Psoas muscle (tissue), 8 donors: ENCODE data around the gene CKMT2. TPM values are rescaled to one million over a fixed set of nuclear protein-coding genes. Genes with fewer than 3 reads are reported as not detected.

Experiments
- ATAC-seq, 4 donors: fragments of 200-7000 bp; cut with Tn5 transposase; one replicate each; pipeline ENCODE4 v1.9.1; 2020; ENCODE audit warnings: moderate library complexity in 3 of 4, mild to moderate bottlenecking in 2 of 4
- DNase-seq, 2 donors: peaks; one replicate each; pipeline ENCODE4 v3.0.0-alpha.2; 2020
- H3K27ac ChIP-seq: fragments of 200-600 bp; one replicate; pipeline ENCODE4 v1.8.0; 2022
- H3K27me3 ChIP-seq, 3 donors: fragments of 200-600 bp in 1 of 3; one replicate each; pipeline versions ENCODE4 v1.6.1 to v1.8.0; 2013 to 2022; ENCODE audit warnings: low read length in 2 of 3, mild to moderate bottlenecking in 2 of 3, moderate library complexity in 1 of 3; ENCODE audit not compliant: insufficient read depth in 3 of 3
- H3K36me3 ChIP-seq, 2 donors: fragments of 200-600 bp in 1 of 2; one replicate each; pipeline versions ENCODE4 v1.6.1 to v1.8.0; 2013 to 2022; ENCODE audit warnings: low read depth in 1 of 2, mild to moderate bottlenecking in 1 of 2, moderate library complexity in 1 of 2; ENCODE audit not compliant: insufficient read depth in 1 of 2
- H3K4me1 ChIP-seq: fragments of 200-600 bp; one replicate; pipeline ENCODE4 v1.8.0; 2022
- H3K4me3 ChIP-seq: fragments of 200-600 bp; one replicate; pipeline ENCODE4 v1.8.0; 2022; ENCODE audit warnings: mild to moderate bottlenecking
- H3K9me3 ChIP-seq: fragments of 200-600 bp; one replicate; pipeline ENCODE4 v1.8.0; 2022
- CTCF ChIP-seq: fragments of 200-600 bp; IDR thresholded peaks from one replicate; pipeline ENCODE4 v1.8.0; 2022; ENCODE audit warnings: antibody characterized with exemption
- WGBS, 3 donors: extraction: QIAGEN DNeasy Blood & Tissue Kit; methylation state at CpG; one replicate each; pipeline versions ENCODE4 v1.1.6 to v1.1.7; 2013; 5-methylcytosine and 5-hydroxymethylcytosine counted together
- intact Hi-C, 2 donors: fragments of 100-400 bp; cut with DNase I; formaldehyde crosslinking; loops; one replicate each; pipeline versions ENCODE4 v1.11.0 to v1.14.2; 2022
- polyA plus RNA-seq, 3 donors: library from polyadenylated mRNA; stranded (reverse); fragments of 200-250 nt; gene quantifications; one replicate each; pipeline ENCODE4 v1.2.3, GENCODE V29; 2013
- total RNA-seq, 4 donors: library from RNA; stranded (reverse); fragmentation: NEBNext Ultra II Directional in 2 of 4; extraction: Animal tissue kit (Norgen Biotek cat#: 25700) in 2 of 4; gene quantifications; one replicate each; pipeline versions ENCODE4 v1.2.1 to v1.2.4, GENCODE V29; 2021 to 2023
- donor health status: healthy with polysubstance abuse.
- donor health status: DM: no; HTN: no; CAD: no; lungs with moderate emphysema.
- donor health status: Bipolar disorder and iron deficiency.
- donor health status: healthy.
- donor health status: DM: yes; HTN: yes; CAD: no.
- donor health status: DM: no; HTN: no; CAD: no.
- donor health status: DM: no; HTN: no; CAD: no.
- donor health status: DM: yes; HTN: yes; CAD: no.

The CKMT2 gene
- total and polyA plus RNA-seq, 7 donors: 517 to 1,358 (median 667) TPM

GRCh38 chr5:81219389-81219788 is 13.7 kb upstream of the CKMT2 start:
- WGBS, 3 donors: 95 to 99% (median 97%) methylated on average over 3 of the region's 3 CpGs

GRCh38 chr5:81222285-81222684 is 10.8 kb upstream of the CKMT2 start:
- no peaks in the 10 kb centered on the region for H3K4me1 ChIP-seq
- no peak overlapping the region for H3K27ac ChIP-seq
- DNase-seq: no peak
- no peaks in the 10 kb centered on the region for H3K9me3 ChIP-seq
- H3K36me3 ChIP-seq: no peaks in the 10 kb centered on the region
- TF ChIP-seq CTCF: no peak
- no peak overlapping the region for H3K4me3 ChIP-seq
- ATAC-seq: no peak
- H3K27me3 ChIP-seq: no peaks in the 10 kb centered on the region
- intact Hi-C loops: no loop called here

More at GRCh38 chr5:81219389-81219788, 13.7 kb upstream of the CKMT2 start:
- no peak for DNase-seq
- H3K9me3 ChIP-seq: no peaks in the 10 kb centered on the region
- TF ChIP-seq CTCF: no peak
- no peak for ATAC-seq
- no peak overlapping the region for H3K4me3 ChIP-seq
- no peak overlapping the region for H3K27ac ChIP-seq
- no peaks in the 10 kb centered on the region for H3K4me1 ChIP-seq
- no peaks in the 10 kb centered on the region for H3K36me3 ChIP-seq
- no peaks in the 10 kb centered on the region for H3K27me3 ChIP-seq
- intact Hi-C loops: no loop called here

- no peak for ATAC-seq
These were observed 7.7 kb upstream of the CKMT2 start for GRCh38 chr5:81225463-81225862.

GRCh38 chr5:81226286-81226685 is 6.8 kb upstream of the CKMT2 start:
- Histone ChIP-seq H3K9me3 (no peaks in the 10 kb centered on the region), H3K4me3 (no peak overlapping the region), H3K4me1 (no peaks in the 10 kb centered on the region), H3K36me3 (no peaks in the 10 kb centered on the region), H3K27ac (no peak overlapping the region), H3K27me3 (no peaks in the 10 kb centered on the region)
- DNase-seq: no peak
- WGBS, 3 donors: 65 to 93% (median 80%) methylated on average over 2 of the region's 2 CpGs
- ATAC-seq: no peak
- intact Hi-C loops: no loop called here
- TF ChIP-seq CTCF: no peak

More at GRCh38 chr5:81225463-81225862, 7.7 kb upstream of the CKMT2 start:
- no peaks in the 10 kb centered on the region for H3K9me3 ChIP-seq
- H3K4me3 ChIP-seq: no peak overlapping the region
- no peaks in the 10 kb centered on the region for H3K4me1 ChIP-seq
- DNase-seq: no peak
- no peaks in the 10 kb centered on the region for H3K27me3 ChIP-seq
- no peak for TF ChIP-seq CTCF
- intact Hi-C loops: no loop called here
- no peaks in the 10 kb centered on the region for H3K36me3 ChIP-seq
- WGBS, 3 donors: 92 to 95% (median 93%) methylated on average over 8 of the region's 8 CpGs
- H3K27ac ChIP-seq: no peak overlapping the region

GRCh38 chr5:81226949-81227348 is 6.2 kb upstream of the CKMT2 start:
- intact Hi-C loops: no loop called here
- no peaks in the 10 kb centered on the region for H3K36me3 ChIP-seq
- DNase-seq (no peak), ATAC-seq (no peak)
- WGBS, 3 donors: 61 to 76% (median 61%) methylated on average over 1 of the region's 1 CpG
- H3K4me1 ChIP-seq: peaks cover 5% of the 10 kb centered on the region
- no peaks in the 10 kb centered on the region for H3K9me3 ChIP-seq
- H3K4me3 ChIP-seq: no peak overlapping the region
- TF ChIP-seq CTCF: no peak
- H3K27me3 ChIP-seq: no peaks in the 10 kb centered on the region
- no peak overlapping the region for H3K27ac ChIP-seq
